ENCODE measurements around the gene GALNT13.

Gene GALNT13

GRCh38 chr2:154394600-154394999 lies 522.9 kb downstream of the GALNT13 start:
- no peak for DNase-seq (ENCODE audit: extremely low read depth in 1 of 2, low read depth in 1 of 2)

DNA sequence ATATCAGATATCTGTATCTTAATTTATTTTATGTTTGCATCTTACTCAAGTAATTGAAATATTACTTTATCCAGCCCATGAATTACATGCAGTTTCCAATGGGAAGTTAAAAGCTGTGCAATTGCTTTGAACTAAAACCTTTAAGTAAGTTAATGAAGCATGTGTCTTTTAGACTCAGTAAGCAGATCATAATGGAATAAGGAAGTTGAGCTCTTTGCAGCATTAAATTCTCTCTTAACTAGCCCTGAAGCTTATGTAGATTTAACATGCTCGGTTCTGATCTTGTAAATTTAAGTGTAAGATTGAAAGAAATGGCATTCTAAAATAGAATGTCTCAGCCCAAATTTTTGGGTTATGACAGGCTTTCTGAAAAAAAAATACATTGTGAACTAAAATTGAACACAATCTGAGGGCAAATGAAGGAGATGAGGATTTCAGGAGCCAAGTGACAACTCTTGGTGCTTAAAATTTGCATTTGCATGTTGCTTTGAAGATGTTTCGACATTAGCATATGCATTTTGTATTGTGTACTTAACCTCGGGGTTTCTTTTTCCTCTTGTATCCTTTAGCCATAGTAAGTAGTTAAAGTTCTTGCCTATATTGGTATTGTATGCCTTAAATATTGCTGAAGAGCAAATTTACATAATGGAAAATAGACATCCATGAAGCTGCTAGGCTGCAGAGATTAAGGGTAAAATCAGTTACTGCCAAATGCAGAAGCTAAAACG lies 529.0 kb downstream of the GALNT13 start:
- no peak for DNase-seq (ENCODE audit: extremely low read depth in 1 of 2, low read depth in 1 of 2)

DNA sequence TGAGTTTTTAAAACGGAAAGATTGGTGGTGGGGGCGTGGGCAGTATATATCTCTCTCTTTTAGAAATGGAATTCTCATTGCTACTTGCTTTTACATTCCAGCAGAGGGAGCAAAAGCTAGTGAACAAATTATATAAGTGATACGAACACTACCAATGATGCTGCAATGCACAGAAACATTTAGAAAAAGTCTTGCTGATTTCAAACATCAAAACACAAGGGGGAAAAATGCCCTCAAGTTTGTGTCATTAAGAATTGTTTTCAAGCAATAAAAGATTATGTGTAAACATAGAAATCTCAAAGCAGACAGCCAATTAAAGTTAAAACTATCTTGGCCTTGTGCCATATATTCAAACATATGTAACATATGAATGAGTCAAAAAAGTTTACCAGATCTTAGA lies 530.5 kb downstream of the GALNT13 start:
- no peak for DNase-seq (ENCODE audit: extremely low read depth in 1 of 2, low read depth in 1 of 2)

DNA sequence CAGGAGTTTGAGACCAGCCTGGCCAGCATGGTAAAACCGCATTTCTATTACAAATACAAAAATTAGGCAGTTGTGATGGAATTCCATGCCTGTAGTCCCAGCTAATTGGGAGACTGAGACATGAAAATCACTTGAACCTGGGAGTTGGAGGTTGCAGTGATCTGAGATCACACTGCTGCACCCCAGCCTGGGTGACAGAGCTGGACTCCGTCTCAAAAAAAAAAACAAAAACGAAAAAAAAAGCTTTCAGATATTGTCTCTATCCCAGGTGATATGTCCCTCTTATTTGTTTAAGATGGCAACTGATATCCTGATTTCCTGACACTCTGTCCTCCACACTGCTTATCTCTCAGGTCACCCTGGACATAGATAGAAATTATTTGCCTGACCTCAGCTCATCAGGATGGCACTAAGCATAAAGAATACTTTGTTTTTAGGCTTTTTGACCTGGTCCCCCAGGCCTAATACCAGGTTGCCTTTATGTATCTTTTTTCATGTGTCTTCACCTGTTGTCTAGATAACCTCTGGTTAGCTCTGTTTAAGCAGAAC lies 531.6 kb downstream of the GALNT13 start:
- DNase-seq (ENCODE audit: extremely low read depth in 1 of 2, low read depth in 1 of 2), result no peak

- DNase-seq (ENCODE audit: extremely low read depth in 1 of 2, low read depth in 1 of 2), result no peak
Observed at GRCh38 chr2:154408786-154409185, 537.1 kb downstream of the GALNT13 start.

GRCh38 chr2:154422251-154422650 lies 550.5 kb downstream of the GALNT13 start:
- no peak for DNase-seq (ENCODE audit: extremely low read depth in 1 of 2, low read depth in 1 of 2)

- no peak for DNase-seq (ENCODE audit: extremely low read depth in 1 of 2, low read depth in 1 of 2)
Observed at GRCh38 chr2:154425994-154426393, 554.3 kb downstream of the GALNT13 start.

DNA sequence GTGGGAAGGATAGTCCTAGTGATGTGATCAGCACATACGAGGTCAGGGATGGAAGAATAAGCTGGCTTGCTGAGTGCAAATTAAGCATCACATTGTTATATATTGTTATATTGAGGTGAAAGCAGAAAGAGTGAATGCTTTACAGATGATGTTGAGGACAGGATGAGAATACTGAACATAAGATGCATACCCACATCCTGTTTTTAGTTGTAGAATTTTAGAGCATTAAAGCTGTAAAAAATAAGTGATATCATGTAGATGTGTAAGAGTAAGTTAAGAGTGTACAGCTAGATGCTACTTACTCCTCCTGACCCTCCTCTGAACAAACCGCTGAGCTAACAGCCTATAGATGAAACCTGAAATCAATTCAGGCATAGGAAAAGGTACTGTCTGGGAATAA lies 555.7 kb downstream of the GALNT13 start:
- no peak for DNase-seq (ENCODE audit: extremely low read depth in 1 of 2, low read depth in 1 of 2)

DNA sequence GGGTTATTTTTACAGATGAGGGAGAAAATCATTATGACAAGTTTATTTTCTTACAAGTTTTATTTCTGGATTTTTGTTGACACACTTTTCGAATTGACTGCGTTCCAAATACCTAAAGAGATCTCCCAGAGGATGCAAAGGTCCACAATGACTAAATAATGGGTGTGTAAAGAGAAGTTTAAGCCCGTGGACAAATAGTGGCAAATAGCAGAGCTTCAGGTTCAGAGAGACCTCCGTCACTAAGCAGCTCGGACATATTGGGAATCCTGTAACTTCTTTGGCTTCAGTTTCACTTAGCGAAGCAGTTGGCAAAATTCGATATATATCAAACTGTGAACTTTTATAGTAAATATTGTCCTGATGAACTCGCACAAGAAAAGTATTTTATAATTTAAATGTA lies 556.3 kb downstream of the GALNT13 start:
- DNase-seq (ENCODE audit: extremely low read depth in 1 of 2, low read depth in 1 of 2), result no peak

DNA sequence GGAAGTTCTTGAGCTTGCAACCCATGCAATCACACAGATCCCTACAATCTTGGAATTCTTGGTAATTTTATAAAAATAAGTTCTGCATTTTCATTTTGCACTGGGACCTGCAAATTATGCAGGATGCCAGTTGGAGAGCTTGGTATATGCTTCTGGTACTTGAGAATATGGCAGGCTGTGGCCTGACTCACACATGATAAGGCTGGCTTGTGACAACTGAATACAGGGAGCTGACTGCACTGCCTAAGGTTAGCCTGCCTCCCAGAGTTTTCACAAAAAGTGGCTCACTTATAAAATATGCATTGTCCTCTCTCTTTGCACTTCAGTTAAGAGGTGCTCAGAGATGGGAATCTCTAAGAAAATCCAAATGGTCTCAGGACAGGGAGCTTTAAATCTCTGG lies 561.3 kb downstream of the GALNT13 start:
- DNase-seq (ENCODE audit: extremely low read depth in 1 of 2, low read depth in 1 of 2), result no peak

DNA sequence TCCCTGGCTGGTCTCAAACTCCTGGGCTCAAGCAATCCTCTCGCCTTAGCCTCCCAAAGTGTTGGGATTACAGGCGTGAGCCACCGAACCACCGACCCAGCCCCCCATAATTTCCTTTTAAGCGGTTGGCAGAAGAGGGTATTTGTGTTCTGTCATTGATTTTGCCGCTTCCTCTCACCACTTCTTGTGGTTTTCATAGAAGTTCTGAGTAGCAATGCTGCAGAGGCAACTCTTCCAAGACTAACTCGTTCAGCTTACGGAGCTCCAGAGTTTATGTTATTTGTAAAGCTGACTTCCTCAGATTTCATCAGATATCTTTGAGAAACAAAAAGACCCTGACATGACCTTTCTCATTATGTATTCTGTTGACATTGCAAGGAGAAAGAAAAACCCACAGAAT lies 565.4 kb downstream of the GALNT13 start:
- DNase-seq (ENCODE audit: extremely low read depth in 1 of 2, low read depth in 1 of 2), result no peak

DNA sequence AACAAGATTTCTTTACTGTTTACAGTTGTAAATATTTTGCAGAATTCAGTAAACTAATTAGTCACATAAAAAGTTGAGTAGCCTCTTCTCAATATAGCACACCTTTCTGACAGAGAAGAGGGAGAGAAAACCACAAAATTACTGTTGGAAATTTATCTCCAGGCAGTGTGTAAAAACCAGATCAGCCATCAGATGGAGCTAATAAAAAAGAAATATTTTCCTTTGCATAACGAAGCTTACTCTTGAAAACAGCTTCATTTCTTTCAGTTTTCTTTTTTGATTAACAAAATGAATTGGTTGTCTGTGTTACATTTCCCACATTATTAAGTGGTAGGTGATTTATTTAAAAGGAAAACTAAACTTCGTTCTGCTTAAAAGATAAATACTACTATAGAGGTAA lies 567.4 kb downstream of the GALNT13 start:
- DNase-seq (ENCODE audit: extremely low read depth in 1 of 2, low read depth in 1 of 2), result no peak

- no peak for DNase-seq (ENCODE audit: extremely low read depth in 1 of 2, low read depth in 1 of 2)
Observed at GRCh38 chr2:154443919-154444318, 572.2 kb downstream of the GALNT13 start.

DNA sequence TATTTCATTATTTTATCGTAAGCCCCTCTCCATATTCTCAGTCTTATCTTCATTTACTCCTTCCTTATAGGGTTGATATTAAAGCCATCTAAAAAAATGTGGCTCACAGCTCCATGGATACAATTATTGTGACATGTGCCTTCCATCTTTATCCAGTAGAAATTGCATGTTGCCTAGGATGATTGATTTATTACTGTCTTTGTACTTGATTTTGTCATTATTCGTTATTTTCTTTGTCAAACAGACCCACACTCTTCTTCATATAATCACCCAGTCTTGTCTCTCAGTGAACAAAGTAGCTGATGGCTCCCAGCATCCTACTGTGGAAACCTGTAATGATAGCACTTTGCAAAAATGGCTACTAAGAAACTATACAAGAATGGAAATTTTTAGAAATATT lies 574.6 kb downstream of the GALNT13 start:
- DNase-seq (ENCODE audit: extremely low read depth in 1 of 2, low read depth in 1 of 2), result no peak

DNA sequence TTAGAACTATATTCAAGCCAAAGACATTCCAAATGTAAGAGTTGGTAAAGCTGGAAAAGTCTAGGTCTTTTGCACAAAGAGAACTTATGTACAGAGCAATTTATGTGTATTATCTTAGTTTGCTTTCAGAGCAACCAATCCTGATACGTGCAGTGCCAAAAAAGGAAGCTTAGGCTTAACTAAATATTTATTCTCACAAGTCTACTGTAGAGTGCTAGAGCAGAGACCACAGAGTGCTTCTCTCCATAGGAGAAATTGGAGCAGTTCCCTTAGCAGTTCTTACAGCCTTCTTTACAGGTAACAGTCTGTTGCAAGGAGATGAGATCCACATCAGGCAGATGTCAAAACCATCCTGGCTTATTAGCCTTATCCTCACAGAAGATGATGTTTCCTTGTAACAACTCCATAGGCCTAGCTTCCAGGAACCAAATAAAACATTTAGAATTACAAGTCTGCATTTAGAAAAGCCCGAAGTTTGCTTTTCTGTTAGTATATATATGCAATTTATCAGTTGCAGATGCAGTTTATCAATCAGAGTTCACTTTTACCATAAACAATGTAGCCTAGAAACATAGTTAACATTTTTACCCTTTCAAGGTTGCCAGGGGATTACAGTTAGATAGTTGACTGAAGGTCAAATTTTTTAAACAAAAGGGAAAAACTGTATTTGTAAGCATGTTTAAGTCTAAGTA lies 576.2 kb downstream of the GALNT13 start:
- DNase-seq (ENCODE audit: extremely low read depth in 1 of 2, low read depth in 1 of 2), result no peak

DNA sequence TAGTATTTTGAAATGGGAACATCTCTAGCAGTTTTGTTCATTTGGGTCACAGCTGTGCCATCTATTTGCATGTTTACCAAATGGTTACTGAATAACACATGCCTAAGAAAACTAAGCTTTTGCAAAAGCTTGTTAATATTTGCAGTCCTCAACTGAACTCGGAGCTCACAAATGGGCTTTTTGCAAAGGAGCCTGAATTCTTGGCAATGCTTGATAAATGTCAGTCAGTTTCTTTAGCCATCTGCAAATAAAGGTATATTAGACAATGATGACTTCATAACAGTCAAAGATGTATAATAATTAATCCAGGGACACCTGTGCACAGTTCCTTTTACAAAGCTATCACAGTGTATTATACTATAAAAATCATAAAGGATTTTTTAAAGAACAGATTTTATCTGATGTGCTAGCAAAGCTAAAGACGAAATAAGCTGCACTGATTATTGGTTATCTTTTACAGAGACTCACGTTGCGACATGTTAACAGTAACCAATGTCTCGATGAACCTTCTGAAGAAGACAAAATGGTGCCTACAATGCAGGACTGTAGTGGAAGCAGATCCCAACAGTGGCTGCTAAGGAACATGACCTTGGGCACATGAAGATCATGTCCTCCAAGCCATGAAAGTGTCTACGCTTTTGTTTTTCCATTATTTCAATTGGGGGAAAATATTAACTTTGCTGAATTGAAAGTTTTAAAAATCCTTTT lies 578.4 kb downstream of the GALNT13 start:
- DNase-seq (ENCODE audit: extremely low read depth in 1 of 2, low read depth in 1 of 2), result no peak

DNA sequence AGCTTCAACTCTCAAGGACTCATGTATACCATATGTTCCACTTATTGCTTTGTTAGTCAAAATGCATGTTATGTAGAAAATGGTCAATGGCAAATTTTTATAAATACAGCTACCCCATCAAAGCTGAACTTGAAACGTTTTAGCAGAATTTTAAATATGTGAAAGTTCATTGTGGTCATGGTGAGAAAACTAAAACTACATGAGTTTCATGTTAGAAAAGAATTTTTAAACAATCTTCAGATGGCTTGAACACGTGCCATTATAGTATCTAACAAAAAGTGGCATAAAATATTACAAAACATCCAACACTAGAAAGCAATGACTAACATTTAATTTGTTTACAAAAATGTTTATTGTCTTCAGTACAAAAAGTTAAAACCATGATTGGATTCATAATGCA lies 580.7 kb downstream of the GALNT13 start:
- no peak for DNase-seq (ENCODE audit: extremely low read depth in 1 of 2, low read depth in 1 of 2)

DNA sequence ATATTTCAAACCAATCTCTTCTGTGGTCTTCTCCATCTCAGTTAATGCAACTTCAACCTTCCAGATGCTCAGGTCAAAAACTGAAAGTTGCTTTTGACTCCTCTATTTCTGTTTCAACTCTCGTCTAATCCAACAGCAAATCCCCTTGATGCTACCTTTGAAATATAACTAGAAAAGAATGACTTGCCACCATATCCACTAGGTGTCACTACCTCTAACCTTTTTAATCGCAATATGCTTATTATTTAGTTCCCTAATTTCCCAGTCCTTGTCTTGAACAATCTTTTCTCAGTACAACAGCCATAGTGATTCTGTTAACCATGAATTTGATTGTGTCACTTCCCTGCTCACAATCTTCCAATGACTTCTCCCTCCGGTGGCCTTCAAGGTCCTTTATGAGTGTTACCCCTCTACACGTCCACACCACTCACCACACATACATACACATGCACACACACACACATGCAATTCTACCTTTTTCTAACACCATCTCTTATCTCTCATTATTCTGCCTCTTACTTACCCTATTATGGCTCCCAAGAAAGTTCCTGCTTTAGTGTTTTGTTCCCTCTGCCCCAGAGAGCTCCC lies 581.3 kb downstream of the GALNT13 start:
- no peak for DNase-seq (ENCODE audit: extremely low read depth in 1 of 2, low read depth in 1 of 2)

- DNase-seq (ENCODE audit: extremely low read depth in 1 of 2, low read depth in 1 of 2), result no peak
Observed at GRCh38 chr2:154455166-154455565, 583.4 kb downstream of the GALNT13 start.

DNA sequence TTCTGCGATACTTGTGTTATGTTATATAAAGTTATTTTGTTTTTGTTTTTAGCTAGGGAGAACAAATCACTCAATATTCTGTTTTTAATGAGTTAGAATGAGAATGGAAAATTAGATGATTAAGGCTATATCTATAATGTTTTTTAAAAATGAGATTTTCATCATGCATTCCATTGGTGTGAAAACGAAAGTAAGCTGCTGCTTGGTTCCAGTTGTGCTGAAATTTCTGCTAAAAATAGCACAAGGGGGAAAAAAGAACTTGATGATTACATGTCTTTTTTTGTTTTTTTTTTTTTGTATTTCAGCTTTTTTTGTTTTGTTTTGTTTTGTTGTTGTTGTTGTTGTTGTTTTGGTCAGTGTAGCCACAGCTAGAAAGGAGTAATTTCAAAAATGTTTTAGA lies 584.1 kb downstream of the GALNT13 start:
- DNase-seq (ENCODE audit: extremely low read depth in 1 of 2, low read depth in 1 of 2), result no peak

- DNase-seq (ENCODE audit: extremely low read depth in 1 of 2, low read depth in 1 of 2), result no peak
Observed at GRCh38 chr2:154457286-154457685, 585.6 kb downstream of the GALNT13 start.
